Neural progenitor cell (in vitro differentiated cells): ENCODE data around the gene KIAA0232. TPM values are rescaled to one million over a fixed set of nuclear protein-coding genes. Genes with fewer than 3 reads are reported as not detected.

Experiments used
- DNase-seq: peaks from one replicate; pipeline ENCODE4 v3.0.0-alpha.2; 2016; ENCODE audit warnings: low spot score
- H2AFZ ChIP-seq: fragments of 200-600 bp; sonication (generic); replicated peaks from 2 replicates; pipeline ENCODE4 v1.6.1; 2016; ENCODE audit warnings: antibody characterized with exemption
- H3F3A ChIP-seq: fragments of 200-600 bp; sonication (generic); 2 replicates; pipeline ENCODE4 v1.6.1; 2016; ENCODE audit warnings: antibody characterized with exemption, low read depth
- H3K27ac ChIP-seq: fragments of 200-600 bp; sonication (generic); 2 replicates; pipeline ENCODE4 v1.5.1; 2016; ENCODE audit warnings: mild to moderate bottlenecking
- H3K27me3 ChIP-seq: fragments of 200-600 bp; sonication (generic); 2 replicates; pipeline ENCODE4 v1.6.1; 2016; ENCODE audit warnings: mild to moderate bottlenecking, moderate library complexity
- H3K36me3 ChIP-seq: fragments of 200-600 bp; sonication (generic); 2 replicates; pipeline ENCODE4 v1.5.1; 2016
- H3K4me1 ChIP-seq: fragments of 200-600 bp; sonication (generic); 2 replicates; pipeline ENCODE4 v1.6.1; 2016; ENCODE audit warnings: mixed run types
- H3K4me2 ChIP-seq: fragments of 200-600 bp; sonication (generic); 2 replicates; pipeline ENCODE4 v1.6.1; 2016
- H3K4me3 ChIP-seq: fragments of 200-600 bp; sonication (generic); 2 replicates; pipeline ENCODE4 v1.5.1; 2016
- H3K79me2 ChIP-seq: fragments of 200-600 bp; sonication (generic); 2 replicates; pipeline ENCODE4 v1.6.1; 2016; ENCODE audit warnings: low read depth
- H3K9ac ChIP-seq: fragments of 200-600 bp; sonication (generic); 2 replicates; pipeline ENCODE4 v1.6.1; 2016
- H3K9me3 ChIP-seq: fragments of 200-600 bp; sonication (generic); 2 replicates; pipeline ENCODE4 v1.5.1; 2016; ENCODE audit warnings: low read depth
- H4K20me1 ChIP-seq: fragments of 200-600 bp; sonication (generic); 2 replicates; pipeline ENCODE4 v1.6.1; 2016; ENCODE audit warnings: low read depth
- H3K27ac Mint-ChIP-seq: 3 replicates; pipeline ENCODE4 v1.8.0; 2021; ENCODE audit warnings: mixed read lengths
- H3K27me3 Mint-ChIP-seq: 2 replicates; pipeline ENCODE4 v1.8.0; 2022; ENCODE audit warnings: low read depth, mild to moderate bottlenecking, inconsistent platforms, moderate library complexity, mixed read lengths; ENCODE audit not compliant: insufficient read depth
- H3K36me3 Mint-ChIP-seq: 3 replicates; pipeline ENCODE4 v1.8.0; 2021; ENCODE audit warnings: mixed read lengths
- H3K4me1 Mint-ChIP-seq: 3 replicates; pipeline ENCODE4 v1.8.0; 2021; ENCODE audit warnings: mixed read lengths
- H3K4me3 Mint-ChIP-seq: 3 replicates; pipeline ENCODE4 v1.8.0; 2021; ENCODE audit warnings: mild to moderate bottlenecking, moderate library complexity, mixed read lengths
- H3K9me3 Mint-ChIP-seq: 3 replicates; pipeline ENCODE4 v1.8.0; 2020; ENCODE audit warnings: mixed read lengths
- CTCF ChIP-seq: fragments of 200-600 bp; sonication (generic); IDR thresholded peaks from 2 replicates; pipeline ENCODE4 v1.5.1; 2017; ENCODE audit warnings: antibody characterized with exemption, mild to moderate bottlenecking
- EZH2 ChIP-seq: fragments of 200-600 bp; sonication (generic); IDR thresholded peaks from 2 replicates; pipeline ENCODE4 v1.6.1; 2017; ENCODE audit warnings: antibody characterized with exemption, mild to moderate bottlenecking, moderate library complexity
- EZH2phosphoT487 ChIP-seq: fragments of 200-600 bp; sonication (generic); IDR thresholded peaks from 2 replicates; pipeline ENCODE4 v1.6.1; 2017; ENCODE audit warnings: antibody characterized with exemption
- total RNA-seq: library from RNA; depleted of rRNA; stranded (reverse); fragments of >200 nt; gene quantifications from 2 replicates; pipeline ENCODE4 v1.2.3, GENCODE V29; 2015; ENCODE audit warnings: low replicate concordance

KIAA0232 gene
- total RNA-seq, 1 donor from 2014 or later: 42.9 TPM

GRCh38 chr4:6900956-6901355 lies 118.4 kb downstream of the KIAA0232 start:
- H3K9me3 Mint-ChIP-seq: peaks cover 2% of the 10 kb centered on the region
- H3K36me3 ChIP-seq: no peaks in the 10 kb centered on the region
- H3K4me3 Mint-ChIP-seq: no peak overlapping the region
- no peaks in the 10 kb centered on the region for H3K79me2 ChIP-seq
- no peak overlapping the region for H3K27ac ChIP-seq
- H3K27me3 ChIP-seq: no peaks in the 10 kb centered on the region
- peak overlapping the region; percentile 72 for H3K27ac Mint-ChIP-seq
- H3K36me3 Mint-ChIP-seq: no peaks in the 10 kb centered on the region
- no peak overlapping the region for H3K9ac ChIP-seq
- H3K4me1 Mint-ChIP-seq: peaks cover 10% of the 10 kb centered on the region
- no peaks in the 10 kb centered on the region for H3K4me1 ChIP-seq
- H3K27me3 Mint-ChIP-seq: peaks cover 6% of the 10 kb centered on the region
- no peak overlapping the region for H2AFZ ChIP-seq
- no peaks in the 10 kb centered on the region for H3F3A ChIP-seq
- DNase-seq: no peak
- no peaks in the 10 kb centered on the region for H4K20me1 ChIP-seq
- no peak overlapping the region for H3K4me2 ChIP-seq
- no peak for TF ChIP-seq EZH2
- no peak for TF ChIP-seq EZH2phosphoT487
- no peak for TF ChIP-seq CTCF
- H3K4me3 ChIP-seq: no peak overlapping the region
- no peaks in the 10 kb centered on the region for H3K9me3 ChIP-seq

GRCh38 chr4:6901669-6902317 lies 119.3 kb downstream of the KIAA0232 start:
- no peaks in the 10 kb centered on the region for H3K36me3 Mint-ChIP-seq
- H3K4me2 ChIP-seq: no peak overlapping the region
- peaks cover 5% of the 10 kb centered on the region for H3K4me1 Mint-ChIP-seq
- peak overlapping the region; percentile 79 for H3K27ac Mint-ChIP-seq
- H3K4me3 Mint-ChIP-seq: no peak overlapping the region
- peaks cover 8% of the 10 kb centered on the region for H3K27me3 Mint-ChIP-seq
- no peaks in the 10 kb centered on the region for H4K20me1 ChIP-seq
- no peak for DNase-seq
- no peaks in the 10 kb centered on the region for H3K9me3 ChIP-seq
- H3F3A ChIP-seq: no peaks in the 10 kb centered on the region
- no peaks in the 10 kb centered on the region for H3K79me2 ChIP-seq
- TF ChIP-seq CTCF: no peak
- TF ChIP-seq EZH2phosphoT487: no peak
- no peak for TF ChIP-seq EZH2
- no peaks in the 10 kb centered on the region for H3K4me1 ChIP-seq
- peaks cover 2% of the 10 kb centered on the region for H3K9me3 Mint-ChIP-seq
- peak overlapping the region; percentile 17 for H2AFZ ChIP-seq
- no peaks in the 10 kb centered on the region for H3K36me3 ChIP-seq
- no peak overlapping the region for H3K27ac ChIP-seq
- peaks cover under 1% of the 10 kb centered on the region for H3K27me3 ChIP-seq
- no peak overlapping the region for H3K9ac ChIP-seq
- H3K4me3 ChIP-seq: no peak overlapping the region

GRCh38 chr4:6902318-6903042 lies 120.0 kb downstream of the KIAA0232 start:
- Mint-ChIP-seq H3K4me3 (no peak overlapping the region), H3K27ac (no peak overlapping the region), H3K4me1 (peaks cover 9% of the 10 kb centered on the region), H3K36me3 (no peaks in the 10 kb centered on the region), H3K27me3 (peaks cover 5% of the 10 kb centered on the region), H3K9me3 (no peaks in the 10 kb centered on the region)
- no peak overlapping the region for H3K4me2 ChIP-seq
- no peak overlapping the region for H3K9ac ChIP-seq
- H3K79me2 ChIP-seq: no peaks in the 10 kb centered on the region
- no peak for TF ChIP-seq EZH2
- no peak for TF ChIP-seq EZH2phosphoT487
- peaks cover 5% of the 10 kb centered on the region for H3K27me3 ChIP-seq
- no peak overlapping the region for H3K4me3 ChIP-seq
- H3K36me3 ChIP-seq: no peaks in the 10 kb centered on the region
- DNase-seq: no peak
- H3F3A ChIP-seq: peaks cover 3% of the 10 kb centered on the region
- peaks cover 4% of the 10 kb centered on the region for H3K4me1 ChIP-seq
- H2AFZ ChIP-seq: no peak overlapping the region
- no peaks in the 10 kb centered on the region for H4K20me1 ChIP-seq
- no peak overlapping the region for H3K27ac ChIP-seq
- no peaks in the 10 kb centered on the region for H3K9me3 ChIP-seq
